Middle frontal gyrus (tissue), 1 donor: ENCODE measurements around the gene VWC2.

ENCODE experiments used
- DNase-seq: peaks from one replicate; pipeline ENCODE4 v3.0.0-alpha.2; 2015; ENCODE audit warnings: low spot score; ENCODE audit errors: extremely low spot score

VWC2 gene

DNA sequence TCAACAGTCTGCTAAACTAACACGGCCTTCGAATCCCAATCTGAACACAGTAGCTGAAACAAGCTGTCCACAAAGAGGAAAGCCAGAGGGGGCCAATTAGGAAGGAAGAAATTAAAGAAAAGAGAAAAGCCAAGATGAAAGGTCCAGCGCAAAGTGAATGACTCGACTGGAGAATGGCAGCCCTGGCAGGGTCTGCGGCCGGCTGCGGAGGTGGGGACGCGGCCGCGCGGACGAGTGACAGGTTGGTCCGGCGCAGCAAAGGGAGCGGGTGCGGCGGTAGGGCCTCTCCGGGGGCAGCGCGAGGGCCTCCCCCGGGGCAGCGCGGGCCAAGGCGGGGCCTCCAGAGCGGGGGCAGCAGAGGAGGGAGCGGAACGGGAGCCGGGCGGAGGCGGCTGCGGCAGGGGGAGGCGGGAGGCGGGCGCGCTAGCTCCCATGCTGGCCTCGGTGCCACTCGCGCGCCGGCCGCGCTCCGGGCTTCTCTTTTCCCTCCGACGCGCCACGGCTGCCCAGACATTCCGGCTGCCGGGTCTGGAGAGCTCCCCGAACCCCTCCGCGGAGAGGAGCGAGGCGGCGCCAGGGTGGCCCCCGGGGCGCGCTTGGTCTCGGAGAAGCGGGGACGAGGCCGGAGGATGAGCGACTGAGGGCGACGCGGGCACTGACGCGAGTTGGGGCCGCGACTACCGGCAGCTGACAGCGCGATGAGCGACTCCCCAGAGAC is at the start of gene VWC2:
Gene VWC2 (plus strand): TSS at position 421 of the 718 bp plus-strand sequence. CDS start 1,798 bp downstream, outside the sequence.
- DNase-seq = no peak

- DNase-seq = no peak
Observed at GRCh38 chr7:49724071-49724470, 49.4 kb upstream of the VWC2 start.

- no peak for DNase-seq
Observed at GRCh38 chr7:49731836-49732235, 41.6 kb upstream of the VWC2 start.

DNA sequence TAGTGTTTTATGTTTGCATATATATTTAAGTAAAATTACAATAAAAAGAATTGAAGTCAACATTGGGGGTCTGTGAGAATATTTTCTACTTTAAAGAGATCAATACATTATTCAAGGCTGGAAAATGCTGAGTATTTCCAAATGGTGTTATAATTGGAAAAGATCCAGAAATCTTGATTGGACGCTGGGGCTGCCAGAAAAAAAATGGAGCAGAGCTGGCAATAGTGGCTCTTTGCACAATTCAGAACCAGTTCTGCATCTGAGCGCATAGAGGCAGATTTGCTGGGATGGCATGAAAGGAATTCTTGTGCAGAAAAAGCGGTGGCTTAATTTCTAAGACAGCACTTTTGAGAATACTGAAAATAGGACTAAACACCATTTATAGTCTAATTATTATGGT is 10.8 kb upstream of the VWC2 start:
- DNase-seq = no peak

DNA sequence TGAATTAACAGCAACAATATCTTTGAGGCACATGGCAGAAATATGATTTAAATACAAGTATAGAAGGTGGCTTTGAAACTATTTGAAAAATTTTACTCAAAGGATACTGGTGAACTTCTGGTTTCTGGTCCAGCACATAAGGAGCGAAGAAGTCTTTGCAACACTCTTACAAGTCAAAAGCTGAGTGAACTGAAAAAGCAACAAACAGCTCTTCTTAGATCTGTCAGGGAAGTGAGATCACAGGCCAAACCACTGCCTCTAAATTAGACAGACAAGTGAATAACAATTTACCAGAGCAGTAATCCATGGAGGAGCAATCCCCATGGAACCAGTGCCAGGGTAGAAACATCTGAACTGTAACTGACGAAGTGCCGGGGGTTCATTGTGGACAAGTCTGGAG is 9.6 kb upstream of the VWC2 start:
- DNase-seq = no peak

DNA sequence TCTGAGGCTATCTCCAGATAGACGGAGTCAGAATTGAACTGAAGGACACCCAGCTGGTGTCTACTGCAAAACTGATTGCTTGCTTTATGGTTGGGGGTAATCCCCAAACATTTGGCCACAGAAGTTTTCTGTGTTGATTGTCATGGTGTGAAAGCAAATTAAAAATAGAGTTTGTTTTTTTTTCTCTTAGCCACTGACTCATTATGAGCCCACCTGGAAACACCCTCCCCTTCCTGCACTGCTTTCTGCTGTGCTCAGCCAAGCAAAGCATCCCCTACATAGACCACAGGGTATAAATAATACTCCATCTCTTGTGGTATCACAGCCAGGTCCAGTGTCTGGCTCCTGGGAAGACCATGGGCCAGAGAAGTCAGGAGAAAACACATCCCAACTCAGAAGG is 6.5 kb upstream of the VWC2 start:
- no peak for DNase-seq

- no peak for DNase-seq
Observed at GRCh38 chr7:49767719-49768118, 5.7 kb upstream of the VWC2 start.

DNA sequence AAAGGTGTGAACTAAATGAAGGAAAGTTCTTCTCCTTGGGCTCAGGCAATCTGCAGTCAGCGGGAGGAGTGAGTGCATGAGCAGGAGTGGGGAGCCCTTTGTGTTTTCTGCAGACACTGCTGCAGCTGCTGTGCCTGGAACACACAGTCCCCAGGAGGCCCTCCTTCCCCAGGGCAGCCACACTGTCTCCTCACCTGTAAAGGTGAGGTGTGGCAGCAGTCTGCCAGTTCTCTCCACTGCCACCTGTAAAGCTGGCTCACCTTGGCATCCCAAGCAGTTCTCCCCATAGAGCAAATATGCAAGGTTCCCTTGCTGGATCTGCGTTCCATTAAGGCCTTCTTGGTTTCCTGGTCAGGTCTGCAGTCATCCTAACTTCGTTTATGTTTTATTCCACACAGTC is 5.2 kb upstream of the VWC2 start:
- DNase-seq = no peak

DNA sequence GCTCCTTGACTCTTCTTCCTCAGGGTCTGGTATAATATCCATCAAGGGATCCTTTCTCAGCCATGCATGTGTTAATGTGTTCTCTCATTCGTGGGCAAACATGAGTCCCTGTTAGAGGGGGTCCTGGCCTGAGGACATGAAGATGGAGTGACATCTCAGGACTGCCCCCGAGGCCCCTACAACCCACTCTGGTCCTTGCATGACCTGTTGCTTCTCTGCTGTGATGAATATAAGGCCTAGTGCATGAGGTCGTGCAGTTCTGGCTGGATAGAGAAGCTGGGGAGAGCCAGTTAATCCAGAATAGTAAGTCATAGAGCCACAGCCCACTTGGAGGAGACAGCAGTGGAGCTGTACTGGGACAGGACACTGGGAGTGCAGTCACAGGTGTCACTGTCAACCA is 4.6 kb upstream of the VWC2 start:
- DNase-seq = no peak

GRCh38 chr7:49769285-49769857 is 4.1 kb upstream of the VWC2 start:
- no peak for DNase-seq

GRCh38 chr7:49770838-49771237 is 2.6 kb upstream of the VWC2 start:
- no peak for DNase-seq

GRCh38 chr7:49771427-49772176 is 1.8 kb upstream of the VWC2 start:
- DNase-seq = no peak

DNA sequence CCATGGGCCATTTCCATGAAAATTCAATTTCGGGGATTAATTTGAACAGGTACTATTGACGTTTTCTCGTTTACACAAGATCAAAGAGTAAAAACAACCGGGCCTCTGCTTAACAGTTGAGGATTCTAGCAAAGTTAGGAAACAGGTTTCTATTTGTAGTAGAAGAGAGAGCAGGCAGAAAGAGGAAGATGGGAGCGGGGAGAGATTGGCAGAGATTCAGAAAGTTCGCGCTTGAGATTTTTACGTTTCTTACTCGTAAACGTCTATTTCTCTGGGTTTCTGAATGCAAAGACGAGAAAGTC is 571 bp upstream of the VWC2 start:
- no peak for DNase-seq

DNA sequence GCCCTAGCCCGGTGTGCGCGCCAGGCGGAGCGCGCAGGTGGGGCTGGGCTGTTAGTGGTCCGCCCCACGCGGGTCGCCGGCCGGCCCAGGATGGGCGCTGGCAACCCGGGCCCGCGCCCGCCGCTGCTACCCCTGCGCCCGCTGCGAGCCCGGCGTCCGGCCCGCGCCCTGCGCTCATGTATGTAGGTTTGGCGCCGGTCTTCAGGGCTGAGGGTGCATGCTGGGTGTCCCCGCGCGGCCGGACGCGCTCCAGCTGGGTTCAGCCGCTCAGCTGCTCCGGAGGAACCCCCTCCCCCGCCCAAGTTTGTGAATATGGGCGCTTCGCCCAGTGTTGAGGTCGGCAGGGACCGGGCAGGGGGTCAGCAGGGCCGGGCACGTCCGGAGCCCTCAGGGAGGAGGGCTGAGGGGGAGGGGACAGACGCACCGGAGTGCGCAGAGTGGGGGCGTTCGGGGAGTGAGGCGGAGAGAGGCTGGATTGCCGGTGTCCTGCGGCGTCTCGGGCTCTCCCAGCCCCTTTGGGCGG is 559 bp downstream of the VWC2 start:
- DNase-seq = no peak

GRCh38 chr7:49774459-49775064 is 1.1 kb downstream of the VWC2 start:
- DNase-seq = no peak

DNA sequence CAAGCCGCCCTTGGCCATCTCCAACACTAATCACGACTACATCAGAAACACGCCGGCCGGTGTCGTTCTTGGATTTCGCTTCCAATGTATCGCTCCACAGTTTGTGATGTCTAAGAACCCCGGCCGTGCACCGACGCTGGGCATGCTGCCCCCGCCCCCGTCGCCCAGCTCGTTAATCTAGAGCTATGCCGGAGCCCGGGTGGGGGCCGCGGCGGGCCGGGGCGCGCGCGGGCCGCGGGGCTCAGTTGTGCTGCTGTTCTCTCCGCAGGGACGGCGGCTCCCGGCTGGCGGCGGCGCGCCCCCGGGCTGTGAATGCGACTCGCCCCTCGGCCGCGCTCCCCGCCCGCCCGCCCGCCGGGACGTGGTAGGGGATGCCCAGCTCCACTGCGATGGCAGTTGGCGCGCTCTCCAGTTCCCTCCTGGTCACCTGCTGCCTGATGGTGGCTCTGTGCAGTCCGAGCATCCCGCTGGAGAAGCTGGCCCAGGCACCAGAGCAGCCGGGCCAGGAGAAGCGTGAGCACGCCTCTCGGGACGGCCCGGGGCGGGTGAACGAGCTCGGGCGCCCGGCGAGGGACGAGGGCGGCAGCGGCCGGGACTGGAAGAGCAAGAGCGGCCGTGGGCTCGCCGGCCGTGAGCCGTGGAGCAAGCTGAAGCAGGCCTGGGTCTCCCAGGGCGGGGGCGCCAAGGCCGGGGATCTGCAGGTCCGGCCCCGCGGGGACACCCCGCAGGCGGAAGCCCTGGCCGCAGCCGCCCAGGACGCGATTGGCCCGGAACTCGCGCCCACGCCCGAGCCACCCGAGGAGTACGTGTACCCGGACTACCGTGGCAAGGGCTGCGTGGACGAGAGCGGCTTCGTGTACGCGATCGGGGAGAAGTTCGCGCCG is 1.9 kb downstream of the VWC2 start:
- no peak for DNase-seq

DNA sequence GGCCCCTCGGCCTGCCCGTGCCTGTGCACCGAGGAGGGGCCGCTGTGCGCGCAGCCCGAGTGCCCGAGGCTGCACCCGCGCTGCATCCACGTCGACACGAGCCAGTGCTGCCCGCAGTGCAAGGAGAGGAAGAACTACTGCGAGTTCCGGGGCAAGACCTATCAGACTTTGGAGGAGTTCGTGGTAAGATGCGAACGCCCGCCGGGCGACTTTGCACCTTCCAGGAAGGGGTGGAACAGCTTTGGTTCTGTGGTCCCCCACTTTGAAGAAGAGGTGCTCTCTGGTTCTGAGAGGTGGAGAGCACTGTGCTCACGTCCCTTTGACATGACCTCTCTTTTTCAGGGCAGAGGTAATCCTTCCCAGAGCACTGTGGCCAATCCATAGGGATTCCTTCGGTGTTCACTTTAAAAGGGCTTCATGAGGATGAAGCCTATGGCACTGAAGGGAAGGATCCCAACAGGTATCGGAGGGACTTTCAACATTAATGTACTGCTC is 2.6 kb downstream of the VWC2 start:
- DNase-seq = no peak

GRCh38 chr7:49776994-49777393 is 3.6 kb downstream of the VWC2 start:
- no peak for DNase-seq

DNA sequence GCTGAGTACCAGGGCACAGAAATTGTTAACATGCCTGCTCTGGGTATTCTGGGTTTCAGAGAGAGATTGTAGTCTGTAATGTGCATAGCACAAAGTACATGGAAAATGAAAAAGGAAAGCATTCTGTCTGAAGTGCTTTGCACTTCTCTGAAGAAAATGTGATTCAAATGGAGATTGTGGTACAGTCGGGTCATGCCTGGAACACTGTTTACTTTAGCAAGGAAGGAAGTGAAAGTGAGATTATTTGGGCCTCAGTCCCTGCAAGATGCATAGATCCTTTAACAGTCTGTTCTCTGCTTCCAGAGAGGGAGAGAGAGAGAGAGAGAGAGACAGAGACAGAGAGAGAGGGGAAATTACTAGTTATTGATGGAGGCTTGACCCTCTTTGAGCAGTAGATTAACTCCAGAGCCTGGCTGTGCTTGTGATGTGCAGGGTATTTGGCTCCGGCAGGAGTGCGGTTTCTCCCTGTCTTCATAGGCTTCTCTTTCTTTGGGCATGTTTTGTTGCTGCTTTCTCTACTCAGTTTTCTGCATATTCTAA is 5.4 kb downstream of the VWC2 start:
- no peak for DNase-seq

- DNase-seq = no peak
Observed at GRCh38 chr7:49780953-49781352, 7.5 kb downstream of the VWC2 start.

DNA sequence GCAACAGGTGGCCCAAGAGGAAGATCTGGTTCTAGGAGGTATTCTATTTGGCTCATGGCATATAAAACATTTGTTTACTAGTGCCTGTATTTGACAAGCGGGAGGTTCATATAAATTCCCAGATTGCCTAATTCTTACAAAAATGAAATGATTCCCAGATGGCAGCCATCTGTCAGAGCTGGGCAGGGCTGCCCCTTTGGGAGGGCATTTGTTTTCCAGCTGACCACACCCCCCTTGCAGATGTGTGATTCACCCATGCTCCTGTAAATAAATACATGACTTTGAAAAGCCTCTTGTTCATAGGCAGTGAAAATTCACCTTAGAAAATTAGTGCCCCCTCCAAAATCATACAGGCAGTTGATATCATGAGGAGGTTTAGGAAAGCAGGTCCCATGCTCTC is 8.6 kb downstream of the VWC2 start:
- DNase-seq = no peak
